Cortex of kidney (tissue), 1 donor: ENCODE results near the gene MTF2.

ENCODE experiments used
- DNase-seq: peaks from one replicate; lab custom pipeline; 2025; lab: John Stamatoyannopoulos, UW

The MTF2 gene

DNA sequence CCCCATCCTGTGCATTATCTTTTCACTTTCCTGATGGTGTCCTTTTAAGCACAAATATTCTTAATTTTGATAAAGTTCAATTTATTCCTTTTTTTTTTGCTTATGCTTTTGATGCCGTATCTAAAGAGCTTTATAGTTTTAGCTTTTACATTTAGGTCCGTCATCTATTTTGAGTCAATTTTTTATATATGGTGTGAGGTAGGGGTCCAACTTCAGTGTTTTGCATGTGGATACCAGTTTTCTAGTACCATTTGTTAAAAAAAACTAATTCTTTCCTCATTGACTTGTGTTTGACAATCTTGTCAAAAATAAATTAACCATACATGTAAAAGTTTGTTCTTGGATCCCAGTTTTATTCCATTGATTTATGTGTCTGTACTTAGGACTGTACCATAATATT lies 4.9 kb downstream of the MTF2 start:
- no peak for DNase-seq

DNA sequence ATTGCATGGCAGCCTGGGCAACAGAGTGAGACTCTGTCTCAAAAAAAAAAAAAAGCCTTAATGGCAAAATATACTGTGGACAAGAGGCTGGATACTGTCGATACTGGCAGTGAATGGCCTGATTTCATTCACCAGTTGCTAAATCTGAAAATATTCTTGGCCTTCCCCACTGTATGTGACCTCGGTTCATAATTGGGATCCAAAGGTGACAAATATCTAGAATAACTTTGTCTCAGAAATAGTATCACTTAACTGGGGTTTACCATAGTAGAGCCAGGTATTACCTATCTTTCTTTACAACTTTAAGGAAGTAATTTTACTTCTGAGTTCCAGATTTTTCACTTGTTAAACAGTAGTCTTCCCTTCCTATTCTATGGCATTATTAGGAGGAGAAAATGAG lies 8.4 kb downstream of the MTF2 start:
- DNase-seq = no peak

DNA sequence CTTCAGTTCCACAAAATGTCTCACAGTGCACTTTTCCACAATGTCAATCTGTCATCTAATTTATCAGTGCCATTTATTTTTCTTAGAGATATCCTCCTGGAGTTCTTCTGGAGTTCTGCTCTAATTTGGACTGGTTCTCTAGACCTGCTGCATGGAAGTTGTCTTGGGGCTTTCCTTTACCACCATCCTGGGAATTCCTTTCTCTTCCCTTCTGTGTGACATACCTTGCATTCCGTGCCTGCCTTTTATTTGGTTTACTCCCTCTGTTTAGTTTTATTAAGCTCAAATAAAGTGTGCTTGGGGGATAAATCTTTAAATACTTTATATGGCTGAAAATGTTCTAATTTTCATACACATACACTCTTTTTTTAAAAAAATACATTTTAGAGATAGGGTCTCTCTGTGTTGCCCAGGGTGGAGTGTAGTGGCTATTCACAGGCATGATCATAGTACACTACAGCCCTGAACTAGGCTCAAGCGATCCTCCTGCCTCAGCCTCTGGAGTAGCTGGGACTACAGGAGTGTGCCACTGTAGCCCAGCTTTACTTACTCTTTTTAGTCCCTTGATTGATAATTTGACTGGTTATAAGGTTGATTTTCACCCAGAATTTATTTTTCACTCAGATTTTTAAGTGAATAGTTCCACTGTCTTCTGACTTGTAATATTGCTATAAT lies 14.4 kb downstream of the MTF2 start:
- no peak for DNase-seq

DNA sequence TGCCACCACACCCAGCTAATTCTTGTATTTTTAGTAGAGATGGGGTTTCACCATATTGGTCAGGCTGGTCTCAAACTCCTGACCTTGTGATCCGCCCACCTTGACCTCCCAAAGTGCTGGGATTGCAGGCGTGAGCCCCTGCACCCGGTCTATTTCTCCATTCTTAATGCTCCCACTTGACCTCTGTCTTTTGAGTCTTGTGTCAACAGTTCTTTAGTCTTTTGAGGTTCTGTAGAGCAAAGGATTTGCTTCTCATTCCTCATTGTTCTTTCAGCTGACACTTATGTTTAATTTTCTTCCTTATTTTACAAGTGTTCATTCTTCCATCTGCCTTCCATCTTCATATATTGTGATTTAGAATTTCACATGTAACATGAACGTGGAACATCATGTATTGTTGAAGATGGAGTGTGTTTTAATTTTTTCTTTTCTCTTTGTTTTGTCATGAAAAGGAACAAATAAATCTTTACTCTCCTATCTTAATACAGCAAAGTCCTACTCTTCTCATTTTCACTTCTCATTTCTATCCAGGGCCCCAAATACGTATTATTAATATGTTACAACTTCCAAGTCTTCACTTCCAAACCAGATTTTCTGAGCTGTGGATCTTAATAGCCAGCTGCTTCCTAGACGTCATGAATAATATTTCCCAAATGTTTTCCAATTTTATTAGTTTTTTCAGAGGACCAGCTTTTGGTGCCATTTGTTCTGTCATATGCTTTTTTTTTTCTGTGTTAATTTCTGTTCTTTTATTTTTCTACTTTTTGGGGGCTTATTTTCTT lies 16.9 kb downstream of the MTF2 start:
- no peak for DNase-seq

DNA sequence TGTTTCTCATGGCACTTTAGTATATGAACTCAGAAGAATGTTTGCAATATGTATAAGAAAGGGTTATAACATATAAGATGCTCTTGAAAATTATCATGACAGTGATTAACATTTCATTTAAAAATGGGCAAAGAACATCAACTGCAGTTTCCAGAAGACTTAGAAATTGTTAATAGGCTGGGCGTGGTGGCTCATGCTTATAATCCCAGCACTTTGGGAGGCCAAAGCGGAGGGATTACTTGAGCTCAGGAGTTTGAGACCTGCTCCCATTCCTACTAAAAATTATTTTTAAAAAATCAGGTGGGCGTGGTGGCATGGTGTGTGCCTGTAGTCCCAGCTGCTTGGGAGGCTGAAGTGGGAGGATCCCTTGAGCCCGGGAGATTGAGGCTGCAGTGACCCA lies 23.1 kb downstream of the MTF2 start:
- DNase-seq = no peak

DNA sequence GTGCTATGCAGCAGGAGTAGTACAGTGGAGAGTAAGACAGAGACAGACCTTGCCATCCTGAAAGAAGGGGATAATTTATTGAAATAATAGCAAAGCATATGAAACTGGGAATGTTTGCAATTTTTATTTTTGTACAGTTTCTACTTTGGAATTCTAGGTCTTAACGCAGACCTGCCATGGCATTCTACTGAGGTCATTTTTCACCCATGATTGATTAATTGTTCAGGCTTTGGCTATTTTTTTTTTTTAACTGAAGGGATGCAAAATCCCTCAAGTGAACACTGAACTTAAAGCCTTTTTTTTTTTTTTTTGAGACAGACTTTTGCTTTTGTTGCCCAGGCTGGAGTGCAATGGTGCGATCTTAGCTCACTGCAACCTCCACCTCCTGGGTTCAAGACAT lies 27.1 kb downstream of the MTF2 start:
- DNase-seq = no peak

DNA sequence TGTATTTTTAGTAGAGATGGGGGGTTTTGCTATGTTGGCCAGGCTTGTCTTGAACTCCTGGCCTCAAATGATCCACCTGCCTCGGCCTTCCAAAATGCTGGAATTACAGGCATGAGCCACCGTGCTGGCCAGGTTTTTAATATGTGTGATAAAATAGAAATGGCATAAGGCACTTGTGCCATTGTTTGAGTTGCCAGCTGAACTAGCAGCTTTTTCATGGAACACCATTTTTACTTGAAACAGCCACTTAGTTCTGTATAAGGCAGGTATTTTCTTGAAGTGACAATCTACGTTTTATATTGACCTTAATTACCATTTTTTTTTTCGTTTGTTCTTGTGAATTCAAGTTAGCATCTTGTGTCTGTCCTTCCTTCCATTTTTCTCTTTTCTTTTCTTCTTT lies 28.3 kb downstream of the MTF2 start:
- no peak for DNase-seq

DNA sequence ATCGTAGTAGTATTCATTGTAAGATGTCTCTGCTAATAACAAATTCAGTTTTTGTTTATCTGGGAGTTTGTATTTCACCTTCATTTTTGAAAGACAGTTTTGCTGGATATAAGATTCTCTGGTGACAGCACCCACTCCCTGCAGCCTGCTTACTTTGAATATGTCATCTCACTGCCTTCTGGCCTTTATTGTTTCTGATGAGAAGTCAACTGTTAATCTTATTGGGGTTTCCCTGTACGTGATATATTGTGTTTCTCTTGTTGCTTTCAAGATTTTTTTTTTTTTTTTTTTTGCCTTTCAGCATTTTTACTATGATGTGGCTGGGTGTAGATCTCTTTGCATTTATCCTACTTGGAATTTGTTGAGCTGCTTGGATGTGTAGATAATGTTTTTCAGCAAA lies 29.3 kb downstream of the MTF2 start:
- no peak for DNase-seq

DNA sequence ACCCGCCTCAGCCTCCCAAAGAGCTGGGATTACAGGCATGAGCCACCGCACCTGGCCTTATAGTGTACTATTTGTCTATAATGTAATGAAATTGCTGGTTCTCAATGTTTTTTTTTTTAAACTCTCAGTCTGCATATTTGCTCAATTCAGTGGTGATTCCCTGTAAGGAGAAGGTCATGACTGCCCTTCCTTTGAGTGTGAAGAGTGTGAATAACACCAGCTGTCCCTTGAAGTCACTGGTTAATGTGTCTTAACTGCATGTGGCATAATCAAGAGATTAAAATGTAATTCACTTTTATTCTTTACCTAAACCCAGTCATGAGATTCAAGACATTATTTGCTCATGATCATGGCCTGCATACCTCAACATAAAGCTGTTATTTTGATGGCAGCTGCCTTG lies 30.5 kb downstream of the MTF2 start:
- no peak for DNase-seq

DNA sequence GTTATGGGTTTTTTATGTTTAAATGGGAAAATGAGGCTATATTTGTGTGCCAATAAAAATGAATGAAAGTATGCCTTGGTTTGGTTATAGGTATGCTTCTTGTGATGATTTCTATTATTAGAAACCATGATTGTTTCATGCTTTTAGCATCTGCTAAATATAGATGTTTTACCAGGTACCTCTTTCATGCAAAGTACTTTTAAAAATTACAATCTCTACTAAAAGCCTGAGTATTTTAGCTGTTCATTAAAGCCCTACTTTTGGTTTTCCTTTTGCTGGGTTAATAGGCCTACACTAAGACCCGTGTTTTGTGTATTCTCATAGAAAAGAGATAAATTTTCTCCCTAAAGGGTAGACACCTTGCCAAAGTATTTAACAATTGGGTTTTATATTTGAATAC lies 32.0 kb downstream of the MTF2 start:
- no peak for DNase-seq

DNA sequence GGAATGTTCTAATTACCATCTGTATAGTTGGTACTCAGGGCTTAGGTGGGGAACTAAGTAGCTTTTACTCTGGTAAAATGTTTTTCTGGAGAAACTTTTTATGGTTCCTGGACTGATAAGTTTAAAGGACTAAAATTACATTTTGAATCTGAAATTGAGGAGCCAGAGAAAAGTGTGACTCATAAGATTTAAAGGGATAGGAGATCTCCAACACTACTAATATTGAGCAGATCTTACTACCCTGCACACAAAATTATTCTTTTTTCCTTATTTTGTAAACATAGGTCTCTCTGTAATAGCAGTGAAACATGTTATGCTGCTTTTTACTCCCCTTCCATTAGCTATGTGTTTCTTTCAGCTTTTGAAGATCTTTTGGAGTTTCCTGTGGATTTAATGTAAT lies 32.5 kb downstream of the MTF2 start:
- no peak for DNase-seq

DNA sequence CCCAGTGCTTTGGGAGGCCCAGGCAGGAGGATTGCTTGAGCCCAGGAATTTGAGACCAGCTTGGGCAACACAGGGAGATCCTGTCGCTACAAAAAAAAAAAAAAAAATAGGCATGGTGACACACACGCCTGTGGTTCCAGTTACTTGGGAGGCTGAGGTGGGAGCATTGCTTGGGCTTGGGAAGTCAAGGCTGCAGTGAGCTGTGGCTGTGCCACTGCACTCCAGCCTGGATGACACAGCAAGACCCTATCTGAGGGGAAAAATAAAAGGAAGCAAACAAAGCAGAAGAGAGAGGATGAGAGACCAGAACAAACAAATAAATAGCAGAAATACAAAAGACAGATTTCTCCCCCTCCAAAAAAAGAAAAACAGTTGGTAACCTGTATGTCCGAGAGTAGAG lies 34.0 kb downstream of the MTF2 start:
- no peak for DNase-seq

DNA sequence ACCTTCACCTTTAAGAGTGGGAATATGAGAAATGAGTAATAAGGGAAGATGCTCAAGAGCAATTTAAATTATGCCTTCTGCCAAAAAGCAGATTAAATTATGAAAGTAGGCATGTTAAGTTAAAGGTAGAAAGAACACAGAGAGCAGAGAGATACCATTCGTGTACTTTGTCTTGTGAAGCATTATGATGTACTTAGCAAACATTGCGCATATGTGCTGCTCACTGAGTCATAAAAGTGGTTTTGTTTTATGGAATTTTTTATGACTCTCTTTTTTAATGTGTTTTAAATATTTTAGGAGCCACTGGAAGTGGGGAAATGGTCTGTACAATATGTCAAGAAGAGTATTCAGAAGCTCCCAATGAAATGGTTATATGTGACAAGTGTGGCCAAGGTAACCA lies 35.3 kb downstream of the MTF2 start:
- DNase-seq = no peak

DNA sequence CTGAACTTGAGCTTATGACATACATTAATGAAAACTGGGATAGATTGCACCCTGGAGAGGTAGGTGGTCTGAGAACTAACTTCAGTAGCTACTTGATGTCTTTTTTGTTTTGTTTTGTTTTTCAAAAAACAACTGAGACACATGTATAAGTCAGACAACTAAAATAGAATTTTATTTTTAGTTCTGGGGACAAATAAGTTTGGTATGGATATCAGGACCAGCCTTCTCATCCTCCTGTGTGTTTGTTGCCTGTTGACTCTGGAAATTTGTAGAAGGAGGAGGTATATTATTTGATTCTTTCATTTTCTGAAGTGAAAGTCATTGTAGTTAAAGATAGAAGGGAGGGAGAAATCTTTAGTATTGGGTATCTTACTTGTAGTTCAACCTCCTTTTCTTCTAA lies 41.5 kb downstream of the MTF2 start:
- DNase-seq = no peak

DNA sequence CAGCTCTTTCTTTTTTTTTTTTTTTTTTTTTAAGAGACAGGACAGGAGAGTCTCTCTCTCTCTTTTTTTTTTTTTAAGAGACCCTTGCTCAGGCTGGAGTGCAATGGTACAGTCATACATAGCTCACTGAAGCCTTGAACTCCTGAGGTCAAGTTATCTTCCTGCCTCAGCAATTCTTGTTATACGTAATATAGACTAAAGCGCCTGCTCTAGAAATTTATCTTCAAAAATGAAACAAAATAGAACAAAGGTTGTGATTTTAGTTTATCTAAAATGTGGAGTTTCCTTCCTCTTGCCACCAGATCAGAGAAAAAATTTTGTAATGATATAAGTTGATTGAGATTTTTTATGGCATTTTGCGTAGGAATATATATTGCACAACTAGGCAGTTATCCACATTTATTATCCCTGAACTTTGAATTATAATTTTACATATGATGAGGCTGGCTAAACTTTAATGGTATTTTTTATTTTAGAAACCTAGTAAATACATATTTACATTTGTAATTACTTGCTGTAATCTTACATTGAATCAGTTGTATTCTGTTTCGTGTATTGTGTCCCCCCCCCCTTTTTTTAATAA lies 44.2 kb downstream of the MTF2 start:
- no peak for DNase-seq

DNA sequence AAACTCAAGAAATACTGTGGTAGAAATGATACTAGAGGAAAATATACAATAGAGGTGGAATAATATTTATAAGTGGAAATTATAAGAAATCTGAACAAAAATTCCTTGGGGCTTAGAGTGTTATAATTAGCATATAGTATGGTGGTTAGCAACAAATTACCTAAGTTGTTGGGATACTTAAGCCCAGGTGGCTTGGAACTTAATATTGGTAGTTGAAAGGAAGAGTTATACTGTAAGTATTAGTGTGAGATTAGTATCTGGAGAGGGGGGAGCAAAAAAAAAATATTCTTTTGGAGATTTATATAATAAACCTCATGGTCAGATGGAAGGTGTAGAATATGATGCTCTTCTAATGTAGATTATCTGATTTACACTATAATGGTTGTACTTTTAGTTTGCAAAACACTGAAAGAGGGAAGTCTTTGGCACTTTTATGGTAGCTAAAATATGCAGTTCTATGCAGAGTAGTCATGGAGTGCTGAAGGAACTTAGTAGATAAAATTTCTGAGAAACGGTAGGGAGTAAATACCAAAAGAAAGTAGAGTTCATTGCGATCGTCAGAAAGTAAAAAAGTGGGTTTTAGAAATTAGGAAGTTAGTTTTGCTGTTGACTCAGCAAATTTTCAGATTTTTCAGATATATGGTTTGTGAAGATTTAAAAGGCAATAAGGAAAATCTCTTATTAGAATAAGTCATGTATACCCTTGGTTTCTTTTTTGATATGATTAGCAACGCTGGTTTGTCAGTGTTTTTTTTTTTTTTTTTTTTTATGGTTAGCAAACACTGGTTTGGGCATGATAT lies 45.7 kb downstream of the MTF2 start:
- DNase-seq = no peak

DNA sequence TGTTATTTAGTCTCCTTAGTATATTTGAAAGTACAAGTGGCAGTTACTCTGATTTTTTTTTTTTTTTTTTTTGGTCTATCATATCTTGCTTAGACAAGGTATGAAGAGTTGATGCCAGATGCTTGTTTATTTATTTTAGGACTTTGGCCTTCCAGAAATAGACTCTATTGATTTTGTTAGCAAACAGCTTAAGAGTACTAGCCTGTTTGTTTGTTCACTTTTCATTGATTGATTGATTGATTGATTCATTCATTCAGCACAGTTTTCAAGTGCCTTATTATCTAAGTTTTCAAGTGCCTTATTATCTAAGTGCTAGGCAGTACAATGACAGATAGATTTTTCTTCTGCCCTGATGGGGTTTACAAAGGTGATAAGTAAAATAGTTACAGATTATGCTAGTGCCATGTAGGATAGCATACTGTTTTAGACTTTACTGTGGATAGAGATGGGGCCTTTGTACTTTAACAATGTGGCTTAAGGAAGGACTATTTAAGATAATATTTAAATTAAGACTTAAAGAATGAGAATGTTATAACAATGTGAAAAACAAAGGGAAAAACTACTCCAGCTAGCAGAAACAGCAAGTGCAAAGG lies 50.5 kb downstream of the MTF2 start:
- DNase-seq = no peak

DNA sequence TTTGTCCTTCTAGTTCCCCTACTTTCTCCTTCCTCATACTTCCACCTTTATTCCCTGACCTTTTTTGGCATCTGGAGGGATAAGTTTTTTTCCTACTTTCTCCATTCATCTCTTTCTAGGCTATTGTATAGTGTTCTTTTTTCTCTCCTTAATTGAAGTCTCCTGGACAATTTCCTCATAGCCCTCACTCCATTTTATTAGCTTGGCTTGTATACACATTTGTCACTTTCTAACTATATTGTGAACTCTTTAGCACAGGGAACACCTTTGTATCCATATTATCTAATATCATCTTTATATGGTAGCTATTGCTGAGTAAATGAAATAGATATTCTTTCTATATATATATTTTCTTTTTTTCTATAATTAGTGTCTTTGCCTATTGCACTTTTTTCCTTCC lies 53.6 kb downstream of the MTF2 start:
- DNase-seq = no peak

DNA sequence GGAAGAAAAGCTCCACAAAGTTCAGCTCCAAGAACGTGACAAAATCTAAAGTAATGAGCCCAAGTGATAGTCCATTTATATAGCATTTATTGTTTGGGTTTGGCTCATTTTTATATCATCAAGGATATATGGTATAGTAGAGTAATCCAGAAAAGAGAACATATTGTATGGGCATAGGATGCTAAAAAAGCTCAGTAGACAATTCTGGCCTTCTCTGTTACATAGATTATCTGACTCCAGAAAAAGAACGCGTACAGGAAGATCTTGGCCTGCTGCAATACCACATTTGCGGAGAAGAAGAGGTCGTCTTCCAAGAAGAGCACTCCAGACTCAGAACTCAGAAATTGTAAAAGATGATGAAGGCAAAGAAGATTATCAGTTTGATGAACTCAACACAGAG lies 57.4 kb downstream of the MTF2 start:
- no peak for DNase-seq

DNA sequence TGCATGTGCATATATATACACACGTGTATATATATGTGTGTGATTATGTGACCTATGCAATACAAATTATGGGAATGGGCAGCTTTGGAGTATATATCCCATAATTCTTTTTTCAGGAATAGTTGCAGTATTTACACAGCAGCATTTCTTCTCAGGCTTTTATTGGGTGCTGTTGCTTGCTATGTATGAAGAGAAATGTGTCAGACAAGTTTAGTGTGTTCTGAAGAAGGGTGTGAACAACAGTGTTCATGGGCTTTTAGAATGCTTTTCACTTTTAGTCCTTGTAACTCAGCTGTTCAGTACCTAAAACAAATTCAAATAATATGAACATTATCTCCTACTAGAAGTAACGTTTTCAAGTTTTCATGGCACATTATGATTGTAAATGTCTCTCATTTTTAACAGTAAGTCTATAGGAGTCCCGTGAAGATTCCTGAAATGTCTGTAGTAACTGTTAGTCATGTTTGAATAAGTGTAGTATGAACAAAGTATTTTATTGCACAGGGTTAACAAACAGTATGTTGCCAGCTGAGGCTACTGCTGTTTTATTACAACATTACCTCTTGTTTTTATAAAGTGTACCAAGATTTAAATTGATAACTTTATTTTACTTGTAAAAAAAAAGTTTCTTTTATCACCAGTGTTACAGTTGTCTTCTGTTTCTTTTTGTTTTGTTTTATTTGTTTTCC lies 58.7 kb downstream of the MTF2 start:
- DNase-seq = no peak

DNA sequence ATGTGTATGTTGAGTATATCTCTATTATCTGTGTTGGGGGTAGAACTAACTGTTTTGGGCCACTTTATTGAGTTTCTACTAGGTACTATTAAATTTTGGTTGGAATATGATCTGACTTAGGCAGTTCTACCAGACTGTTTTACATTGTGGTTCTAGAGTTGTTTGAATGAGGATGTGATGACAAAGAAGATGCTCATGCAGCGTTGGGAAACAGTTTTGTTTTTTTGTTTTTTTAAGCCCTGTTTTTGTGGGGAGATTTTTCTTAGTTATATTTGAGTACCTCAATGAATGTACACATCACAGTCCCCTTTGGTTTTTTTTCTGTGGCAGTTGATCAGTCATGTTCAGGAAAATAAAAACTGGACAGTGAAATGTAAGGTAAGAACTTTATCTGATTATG lies 61.0 kb downstream of the MTF2 start:
- no peak for DNase-seq

DNA sequence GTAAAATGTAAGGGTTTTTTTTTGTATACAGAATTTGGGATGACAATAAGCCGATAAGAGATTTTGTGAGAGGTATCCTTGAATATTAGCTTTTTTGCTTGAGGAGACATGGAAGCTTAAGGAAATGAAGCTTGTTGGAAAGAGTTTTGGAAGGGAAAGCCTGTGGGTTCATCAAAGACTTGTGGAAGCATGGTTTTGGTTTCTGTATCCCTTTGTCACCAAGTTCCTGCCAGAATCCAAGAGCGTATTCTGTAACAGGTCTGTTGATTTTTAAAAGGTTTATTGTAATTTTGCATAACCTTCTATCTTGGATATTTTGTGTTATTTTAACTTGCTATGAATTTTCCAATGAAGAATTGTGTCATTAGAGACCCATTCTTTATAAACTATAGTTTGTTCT lies 63.1 kb downstream of the MTF2 start:
- DNase-seq = no peak
